ENCODE data around the gene DLGAP1.

DNA sequence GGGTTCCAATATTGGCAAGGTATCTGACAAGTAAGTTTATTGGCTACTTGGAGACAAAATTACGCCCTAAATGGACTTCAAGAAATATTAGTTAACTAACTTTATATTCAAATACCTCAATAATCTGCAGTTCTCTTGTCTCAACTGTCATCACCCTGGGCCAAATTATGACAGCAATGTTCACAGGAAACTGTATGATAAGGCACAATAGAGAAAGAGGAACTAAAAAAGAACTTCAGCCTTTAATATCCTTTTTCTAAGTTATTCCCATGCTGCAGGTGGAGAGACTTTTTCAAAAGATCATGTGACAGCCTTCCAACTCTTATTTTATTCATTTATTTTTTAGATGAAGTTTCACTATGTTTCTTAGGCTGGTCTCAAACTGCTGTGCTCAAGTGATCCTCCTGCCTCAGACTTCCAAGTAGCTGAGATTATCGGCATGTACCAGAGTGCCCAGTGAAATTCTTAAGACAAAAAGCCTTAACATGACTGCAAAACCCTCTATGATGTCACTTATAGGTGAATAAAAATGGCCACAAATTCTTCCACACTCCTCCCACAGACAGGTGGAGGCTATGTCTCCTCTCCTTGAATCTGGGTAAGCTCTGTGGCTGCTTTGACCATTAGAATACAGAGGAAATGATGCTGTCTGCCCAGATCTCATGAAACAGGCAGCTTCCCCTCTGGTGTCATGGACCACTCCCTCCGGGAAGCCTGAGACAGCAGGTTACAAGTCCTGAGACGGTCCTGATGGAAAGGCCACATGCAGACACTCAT lies 794.2 kb downstream of the DLGAP1 start:
- TF ChIP-seq, protein P1, sequence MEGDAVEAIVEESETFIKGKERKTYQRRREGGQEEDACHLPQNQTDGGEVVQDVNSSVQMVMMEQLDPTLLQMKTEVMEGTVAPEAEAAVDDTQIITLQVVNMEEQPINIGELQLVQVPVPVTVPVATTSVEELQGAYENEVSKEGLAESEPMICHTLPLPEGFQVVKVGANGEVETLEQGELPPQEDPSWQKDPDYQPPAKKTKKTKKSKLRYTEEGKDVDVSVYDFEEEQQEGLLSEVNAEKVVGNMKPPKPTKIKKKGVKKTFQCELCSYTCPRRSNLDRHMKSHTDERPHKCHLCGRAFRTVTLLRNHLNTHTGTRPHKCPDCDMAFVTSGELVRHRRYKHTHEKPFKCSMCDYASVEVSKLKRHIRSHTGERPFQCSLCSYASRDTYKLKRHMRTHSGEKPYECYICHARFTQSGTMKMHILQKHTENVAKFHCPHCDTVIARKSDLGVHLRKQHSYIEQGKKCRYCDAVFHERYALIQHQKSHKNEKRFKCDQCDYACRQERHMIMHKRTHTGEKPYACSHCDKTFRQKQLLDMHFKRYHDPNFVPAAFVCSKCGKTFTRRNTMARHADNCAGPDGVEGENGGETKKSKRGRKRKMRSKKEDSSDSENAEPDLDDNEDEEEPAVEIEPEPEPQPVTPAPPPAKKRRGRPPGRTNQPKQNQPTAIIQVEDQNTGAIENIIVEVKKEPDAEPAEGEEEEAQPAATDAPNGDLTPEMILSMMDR (conservative IDR thresholded peaks at IDR 0.05; ENCODE audit: low read depth in 2 of 2) = no peak
- no peak for TF ChIP-seq POLR2AphosphoS5 (IDR thresholded peaks at IDR 0.05; ENCODE audit: low read depth)
- no peak for TF ChIP-seq EZH2 (IDR thresholded peaks at IDR 0.05; ENCODE audit: low read depth, unreplicated experiment)
- TF ChIP-seq, protein P2, sequence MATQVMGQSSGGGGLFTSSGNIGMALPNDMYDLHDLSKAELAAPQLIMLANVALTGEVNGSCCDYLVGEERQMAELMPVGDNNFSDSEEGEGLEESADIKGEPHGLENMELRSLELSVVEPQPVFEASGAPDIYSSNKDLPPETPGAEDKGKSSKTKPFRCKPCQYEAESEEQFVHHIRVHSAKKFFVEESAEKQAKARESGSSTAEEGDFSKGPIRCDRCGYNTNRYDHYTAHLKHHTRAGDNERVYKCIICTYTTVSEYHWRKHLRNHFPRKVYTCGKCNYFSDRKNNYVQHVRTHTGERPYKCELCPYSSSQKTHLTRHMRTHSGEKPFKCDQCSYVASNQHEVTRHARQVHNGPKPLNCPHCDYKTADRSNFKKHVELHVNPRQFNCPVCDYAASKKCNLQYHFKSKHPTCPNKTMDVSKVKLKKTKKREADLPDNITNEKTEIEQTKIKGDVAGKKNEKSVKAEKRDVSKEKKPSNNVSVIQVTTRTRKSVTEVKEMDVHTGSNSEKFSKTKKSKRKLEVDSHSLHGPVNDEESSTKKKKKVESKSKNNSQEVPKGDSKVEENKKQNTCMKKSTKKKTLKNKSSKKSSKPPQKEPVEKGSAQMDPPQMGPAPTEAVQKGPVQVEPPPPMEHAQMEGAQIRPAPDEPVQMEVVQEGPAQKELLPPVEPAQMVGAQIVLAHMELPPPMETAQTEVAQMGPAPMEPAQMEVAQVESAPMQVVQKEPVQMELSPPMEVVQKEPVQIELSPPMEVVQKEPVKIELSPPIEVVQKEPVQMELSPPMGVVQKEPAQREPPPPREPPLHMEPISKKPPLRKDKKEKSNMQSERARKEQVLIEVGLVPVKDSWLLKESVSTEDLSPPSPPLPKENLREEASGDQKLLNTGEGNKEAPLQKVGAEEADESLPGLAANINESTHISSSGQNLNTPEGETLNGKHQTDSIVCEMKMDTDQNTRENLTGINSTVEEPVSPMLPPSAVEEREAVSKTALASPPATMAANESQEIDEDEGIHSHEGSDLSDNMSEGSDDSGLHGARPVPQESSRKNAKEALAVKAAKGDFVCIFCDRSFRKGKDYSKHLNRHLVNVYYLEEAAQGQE (IDR thresholded peaks at IDR 0.05; ENCODE audit: unreplicated experiment) = no peak
- TF ChIP-seq JUNB (IDR thresholded peaks at IDR 0.05; ENCODE audit: unreplicated experiment) = no peak
- TF ChIP-seq EZH2phosphoT487 (IDR thresholded peaks at IDR 0.05; ENCODE audit: unreplicated experiment) = no peak
- TF ChIP-seq, protein P3, sequence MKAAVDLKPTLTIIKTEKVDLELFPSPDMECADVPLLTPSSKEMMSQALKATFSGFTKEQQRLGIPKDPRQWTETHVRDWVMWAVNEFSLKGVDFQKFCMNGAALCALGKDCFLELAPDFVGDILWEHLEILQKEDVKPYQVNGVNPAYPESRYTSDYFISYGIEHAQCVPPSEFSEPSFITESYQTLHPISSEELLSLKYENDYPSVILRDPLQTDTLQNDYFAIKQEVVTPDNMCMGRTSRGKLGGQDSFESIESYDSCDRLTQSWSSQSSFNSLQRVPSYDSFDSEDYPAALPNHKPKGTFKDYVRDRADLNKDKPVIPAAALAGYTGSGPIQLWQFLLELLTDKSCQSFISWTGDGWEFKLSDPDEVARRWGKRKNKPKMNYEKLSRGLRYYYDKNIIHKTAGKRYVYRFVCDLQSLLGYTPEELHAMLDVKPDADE (IDR thresholded peaks at IDR 0.05) = no peak
- TF ChIP-seq CREB1 (CRISPR knock-in tag; IDR thresholded peaks at IDR 0.05; ENCODE audit: low read depth) = no peak

Data from GM23338 (cell line).